GM19351 (cell line): Measurements from ENCODE around the gene INO80D.

ENCODE experiments used
- ATAC-seq: cut with Tn5 transposase; IDR thresholded peaks from one replicate; pipeline ENCODE4 v1.9.1; 2021; ENCODE audit warnings: mild to moderate bottlenecking, moderate library complexity; ENCODE audit not compliant: unreplicated experiment

Gene INO80D

GRCh38 chr2:205947621-205948495 lies 138.1 kb downstream of the INO80D start:
- ATAC-seq: peak; percentile 94

- ATAC-seq: no peak
Observed at GRCh38 chr2:205946226-205946625, 139.7 kb downstream of the INO80D start.
